B cell (primary cell): Measurements from ENCODE around the gene LAMA3. TPM values are rescaled to one million over a fixed set of nuclear protein-coding genes. Genes with fewer than 3 reads are reported as not detected.

Experiments used
- ATAC-seq: fragments of 200-7000 bp; cut with Tn5 transposase; one replicate; pipeline ENCODE4 v1.10.0; 2021; ENCODE audit warnings: low read depth, mild to moderate bottlenecking, moderate number of reproducible peaks, moderate library complexity
- CTCF ChIA-PET: fragments of 350-600 bp; sonication (Branson Sonifier 250); formaldehyde crosslinking; loops from one replicate; lab custom pipeline; 2021; ENCODE audit warnings: antibody characterized with exemption, inconsistent platforms; lab: Charles Lee
- POLR2A ChIA-PET: fragments of 350-600 bp; sonication (Branson Sonifier 250); formaldehyde crosslinking; loops from one replicate; lab custom pipeline; 2021; ENCODE audit warnings: antibody characterized with exemption; lab: Charles Lee
- DNase-seq: peaks from one replicate; pipeline ENCODE4 v3.0.0; 2013
- H2AFZ ChIP-seq: 2 replicates; pipeline ENCODE4 v1.6.1; 2012; ENCODE audit warnings: mild to moderate bottlenecking, low read depth, low read length; ENCODE audit not compliant: insufficient read depth, poor library complexity, severe bottlenecking
- H3K27ac ChIP-seq, 2 donors: 1 replicate in 1 of 2; 2 replicates in 1 of 2; pipeline ENCODE4 v1.5.1; 2012 to 2013; ENCODE audit warnings: low read length in 2 of 2, mild to moderate bottlenecking in 2 of 2, moderate library complexity in 1 of 2
- H3K27me3 ChIP-seq, 4 experiments: fragments of 200-600 bp in 1 of 4; sonication (generic) in 1 of 4; replicated peaks in 1 of 4; 1 replicate in 2 of 4; 2 replicates in 2 of 4; pipeline versions ENCODE4 v1.6.1 to v1.7.0; 2013 to 2016; ENCODE audit warnings: low read length in 3 of 4, mild to moderate bottlenecking in 2 of 4, mixed read lengths in 1 of 4, moderate library complexity in 1 of 4; ENCODE audit not compliant: insufficient read depth in 4 of 4, control insufficient read depth in 3 of 4; ENCODE audit errors: control extremely low read depth in 1 of 4
- H3K36me3 ChIP-seq, 2 experiments: replicated peaks in 1 of 2; 1 replicate in 1 of 2; 2 replicates in 1 of 2; pipeline versions ENCODE4 v1.6.1 to v1.7.1; 2013; ENCODE audit warnings: low read length in 1 of 2; ENCODE audit not compliant: insufficient read depth in 2 of 2, control insufficient read depth in 1 of 2; ENCODE audit errors: control extremely low read depth in 1 of 2, extremely low read depth in 1 of 2
- H3K4me1 ChIP-seq, 2 donors: fragments of 200-600 bp in 1 of 2; sonication (generic) in 1 of 2; 1 replicate in 1 of 2; 2 replicates in 1 of 2; pipeline versions ENCODE4 v1.5.1 to v1.6.1; 2013 to 2017; ENCODE audit warnings: low read length in 2 of 2; ENCODE audit not compliant: control insufficient read depth in 2 of 2, insufficient read depth in 2 of 2
- H3K4me2 ChIP-seq: replicated peaks from 2 replicates; pipeline ENCODE3; 2012; ENCODE audit warnings: mild to moderate bottlenecking, low read depth, low read length; ENCODE audit not compliant: poor library complexity, severe bottlenecking
- H3K4me3 ChIP-seq, 5 experiments: fragments of 200-600 bp in 1 of 5; sonication (generic) in 1 of 5; 1 replicate in 3 of 5; 2 replicates in 2 of 5; pipeline versions ENCODE4 v1.5.1 to v1.7.0; 2011 to 2016; ENCODE audit warnings: low read length in 4 of 5, mild to moderate bottlenecking in 4 of 5, low read depth in 2 of 5, control low read depth in 1 of 5, moderate library complexity in 1 of 5; ENCODE audit not compliant: insufficient read depth in 1 of 5; ENCODE audit errors: control extremely low read depth in 1 of 5, extremely low read depth in 1 of 5
- H3K79me2 ChIP-seq: fragments of 200-600 bp; sonication (generic); one replicate; pipeline ENCODE4 v1.6.0; 2016; ENCODE audit warnings: low read length; ENCODE audit not compliant: control insufficient read depth, insufficient read depth
- H3K9ac ChIP-seq: fragments of 200-600 bp; sonication (generic); 2 replicates; pipeline ENCODE4 v1.6.1; 2017; ENCODE audit warnings: mild to moderate bottlenecking, low read length, moderate library complexity
- H3K9me3 ChIP-seq, 3 donors: one replicate each; pipeline versions ENCODE4 v1.6.1 to v1.7.1; 2013; ENCODE audit warnings: low read length in 2 of 3; ENCODE audit not compliant: control insufficient read depth in 2 of 3, insufficient read depth in 1 of 3; ENCODE audit errors: control extremely low read depth in 1 of 3
- H4K20me1 ChIP-seq: 2 replicates; pipeline ENCODE4 v1.6.0; 2012; ENCODE audit warnings: mild to moderate bottlenecking, low read length; ENCODE audit not compliant: insufficient read depth, control insufficient read depth, poor library complexity, severe bottlenecking
- H3K27ac Mint-ChIP-seq: one replicate; pipeline ENCODE4 v1.8.0; 2021; ENCODE audit warnings: mixed read lengths
- H3K27me3 Mint-ChIP-seq: one replicate; pipeline ENCODE4 v1.8.0; 2021; ENCODE audit warnings: mixed read lengths
- H3K4me1 Mint-ChIP-seq: one replicate; pipeline ENCODE4 v1.8.0; 2021; ENCODE audit warnings: mixed read lengths
- H3K4me3 Mint-ChIP-seq: one replicate; pipeline ENCODE4 v1.8.0; 2021; ENCODE audit warnings: mixed read lengths
- H3K9me3 Mint-ChIP-seq: one replicate; pipeline ENCODE4 v1.8.0; 2022; ENCODE audit warnings: mixed read lengths; ENCODE audit not compliant: insufficient read depth
- CTCF ChIP-seq: fragments of 200-600 bp; IDR thresholded peaks from one replicate; pipeline ENCODE4 v1.8.0; 2022; ENCODE audit warnings: antibody characterized with exemption, mild to moderate bottlenecking
- EZH2 ChIP-seq: IDR thresholded peaks from 2 replicates; pipeline ENCODE4 v1.6.1; 2012; ENCODE audit warnings: borderline replicate concordance, low read depth, mild to moderate bottlenecking, moderate library complexity, low read length; ENCODE audit not compliant: insufficient read depth, poor library complexity, severe bottlenecking
- WGBS: methylation state at CpG from one replicate; pipeline ENCODE4 v1.1.5; 2013; ENCODE audit warnings: missing lambda C conversion rate; ENCODE audit not compliant: insufficient coverage; 5-methylcytosine and 5-hydroxymethylcytosine counted together
- intact Hi-C: fragments of 100-400 bp; cut with micrococcal nuclease; formaldehyde crosslinking; loops from one replicate; pipeline ENCODE4 v1.10.0; 2022
- polyA plus RNA-seq: library from polyadenylated mRNA; depleted of rRNA; stranded (reverse); fragments of >200 nt; gene quantifications from 2 replicates; pipeline ENCODE4 v1.2.3, GENCODE V29; 2012
- total RNA-seq, 2 donors: library from RNA; stranded (reverse); fragments of 120-200 nt in 1 of 2; gene quantifications; 1 replicate in 1 of 2; 2 replicates in 1 of 2; pipeline versions ENCODE4 v1.2.3 to v1.2.4, GENCODE V29; 2013 to 2022

The LAMA3 gene
- total and polyA plus RNA-seq, 2 donors (not counting 1 experiment from before 2014, with no cell fraction given) = 0.03 to 0.32 TPM

- Histone ChIP-seq H3K79me2 (no peaks in the 10 kb centered on the region), H3K4me3 (no peak overlapping the region), H3K4me2 (peak overlapping the region; percentile 37), H3K27me3 (no peaks in the 10 kb centered on the region), H3K36me3 (no peaks in the 10 kb centered on the region), H3K9ac (no peak overlapping the region), H3K27ac (no peak overlapping the region), H2AFZ (peak overlapping the region; percentile 46), H3K4me1 (peaks cover 0 to 5% of the 10 kb centered on the region in 2 donors), H3K9me3 (no peaks in the 10 kb centered on the region), H4K20me1 (no peaks in the 10 kb centered on the region)
- Mint-ChIP-seq H3K4me1 (peaks cover 5% of the 10 kb centered on the region), H3K9me3 (peaks cover 3% of the 10 kb centered on the region), H3K27me3 (peaks cover 2% of the 10 kb centered on the region), H3K27ac (no peak overlapping the region), H3K4me3 (no peak overlapping the region)
- no peak for DNase-seq
- TF ChIP-seq CTCF = no peak
- no peak for ATAC-seq
- WGBS = 36% methylated on average over 2 of the region's 2 CpGs
- CTCF ChIA-PET = interaction anchor here (1.6 kb wide), 1 partner anchor 33 kb away, joined by 4 read pairs; no protein-coding TSS in a partner anchor
- intact Hi-C loops = no loop called here
- POLR2A ChIA-PET = no interaction called here
Measured at GRCh38 chr18:23885750-23886149, 196.5 kb downstream of the LAMA3 start.

- Histone ChIP-seq H3K79me2 (no peaks in the 10 kb centered on the region), H3K9me3 (no peaks in the 10 kb centered on the region), H3K36me3 (no peaks in the 10 kb centered on the region), H3K4me2 (no peak overlapping the region), H3K27me3 (no peaks in the 10 kb centered on the region), H3K9ac (no peak overlapping the region), H3K27ac (no peak overlapping the region), H3K4me1 (peaks cover 0 to 5% of the 10 kb centered on the region in 2 donors), H3K4me3 (no peak overlapping the region), H2AFZ (no peak overlapping the region), H4K20me1 (no peaks in the 10 kb centered on the region)
- Mint-ChIP-seq H3K9me3 (peaks cover 3% of the 10 kb centered on the region), H3K27ac (no peak overlapping the region), H3K4me1 (peaks cover 5% of the 10 kb centered on the region), H3K4me3 (no peak overlapping the region), H3K27me3 (no peaks in the 10 kb centered on the region)
- no peak for DNase-seq
- no CpG with 5 or more reads among the region's 3 CpGs for WGBS
- ChIA-PET POLR2A (no interaction called here), CTCF (no interaction called here)
- TF ChIP-seq EZH2 (no peak), CTCF (no peak)
- intact Hi-C loops = no loop called here
- no peak for ATAC-seq
Measured at GRCh38 chr18:23887035-23887434, 197.8 kb downstream of the LAMA3 start.
